ENCODE results near the gene FTCD. TPM values are rescaled to one million over a fixed set of nuclear protein-coding genes. Genes with fewer than 3 reads are reported as not detected.
"Not testable (repeated sequence)": the region's sequence is repeated elsewhere in the genome, so short reads cannot be mapped to it uniquely, and the experiment has no call there.

Gene FTCD
- total RNA-seq, 1 donor from 2014 or later, result not detected

DNA sequence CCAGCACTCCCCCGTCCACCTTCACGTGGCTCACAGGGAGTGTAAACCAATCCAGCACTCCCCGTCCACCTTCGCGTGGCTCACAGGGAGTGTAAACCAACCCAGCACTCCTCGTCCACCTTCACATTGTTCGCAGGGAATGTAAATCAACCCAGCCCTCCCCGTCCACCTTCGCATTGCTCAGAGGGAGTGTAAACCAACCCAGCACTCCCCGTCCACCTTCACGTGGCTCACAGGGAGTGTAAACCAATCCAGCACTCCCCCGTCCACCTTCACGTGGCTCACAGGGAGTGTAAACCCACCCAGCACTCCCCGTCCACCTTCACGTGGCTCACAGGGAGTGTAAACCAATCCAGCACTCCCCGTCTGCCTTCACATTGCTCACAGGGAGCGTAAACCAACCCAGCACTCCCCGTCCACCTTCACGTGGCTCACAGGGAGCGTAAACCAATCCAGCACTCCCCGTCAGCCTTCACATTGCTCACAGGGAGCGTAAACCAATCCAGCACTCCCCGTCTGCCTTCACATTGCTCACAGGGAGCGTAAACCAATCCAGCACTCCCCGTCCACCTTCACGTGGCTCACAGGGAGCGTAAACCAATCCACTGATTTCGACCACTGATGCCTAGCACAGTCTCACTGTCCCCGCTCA lies 14.9 kb downstream of the FTCD start:
- DNase-seq (ENCODE audit: low read depth in 2 of 2), result not testable (repeated sequence)

DNA sequence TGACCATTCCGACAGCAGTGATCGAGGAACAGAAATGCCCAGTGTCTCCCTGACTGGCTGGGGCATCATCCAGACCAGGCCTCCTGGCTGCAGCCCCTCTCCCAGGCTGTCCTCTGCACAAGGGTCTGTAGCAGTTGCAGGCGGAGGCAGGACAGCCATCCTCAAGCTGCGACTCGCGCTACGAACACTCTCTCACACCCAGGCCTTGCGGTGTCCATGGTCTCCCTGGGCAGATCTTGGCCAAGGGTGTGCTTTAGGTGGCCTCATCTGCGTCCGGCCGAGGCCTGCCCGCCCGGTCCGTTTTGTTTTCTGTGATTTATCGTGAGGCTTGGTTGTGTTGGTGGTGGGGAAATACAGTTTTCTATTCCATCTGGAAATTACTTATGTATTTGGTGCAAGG lies 15.7 kb downstream of the FTCD start:
- no peak for DNase-seq (ENCODE audit: low read depth in 2 of 2)

DNA sequence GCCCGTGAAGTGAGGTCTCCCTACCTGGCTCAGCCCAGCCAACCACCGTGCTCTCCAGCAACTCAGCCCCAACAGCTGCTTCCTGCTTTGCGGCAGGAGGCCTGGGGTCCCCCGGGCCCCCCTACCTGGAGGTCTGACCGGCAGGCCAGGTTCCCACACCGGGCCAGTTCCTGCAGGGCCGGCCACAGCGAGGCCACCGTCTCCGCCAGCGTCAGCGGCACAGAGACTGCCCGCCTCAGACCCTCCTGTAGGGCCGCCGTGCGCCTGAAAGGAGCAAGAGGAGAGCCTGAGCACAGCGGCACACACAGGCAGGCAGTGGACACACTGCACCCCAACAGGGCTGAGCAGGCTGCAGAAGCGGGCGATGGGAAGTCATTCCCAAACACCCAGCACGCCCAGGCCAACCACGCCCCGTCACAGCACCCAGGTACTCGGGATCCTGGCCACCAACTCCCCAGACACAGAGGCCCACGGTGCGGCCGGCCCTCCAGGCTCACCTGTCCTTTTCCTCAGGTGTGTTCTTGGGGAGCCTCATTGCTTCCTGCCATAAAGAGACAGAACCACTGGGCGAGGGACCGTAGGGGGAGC lies 16.9 kb downstream of the FTCD start:
- no peak for DNase-seq (ENCODE audit: low read depth in 2 of 2)

DNA sequence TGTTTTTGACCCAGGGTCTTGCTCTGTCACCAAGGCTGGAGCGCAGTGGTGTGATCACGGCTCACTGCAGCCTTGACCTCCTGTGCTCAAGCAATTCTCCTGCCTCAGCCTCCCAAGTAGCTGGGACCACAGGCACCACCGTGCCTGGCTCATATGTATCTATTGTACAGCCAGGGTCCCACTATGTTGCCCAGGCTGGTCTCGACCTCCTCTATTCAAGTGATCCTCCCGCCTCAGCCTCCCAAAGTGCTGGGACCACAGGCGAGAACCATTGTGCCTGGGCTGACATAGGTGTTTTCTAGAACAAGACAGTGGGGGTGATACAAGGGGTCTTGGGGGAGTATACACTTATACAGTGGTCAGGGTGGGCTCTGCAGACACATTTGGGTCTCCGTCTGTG lies 17.5 kb downstream of the FTCD start:
- DNase-seq (ENCODE audit: low read depth in 2 of 2), result no peak

DNA sequence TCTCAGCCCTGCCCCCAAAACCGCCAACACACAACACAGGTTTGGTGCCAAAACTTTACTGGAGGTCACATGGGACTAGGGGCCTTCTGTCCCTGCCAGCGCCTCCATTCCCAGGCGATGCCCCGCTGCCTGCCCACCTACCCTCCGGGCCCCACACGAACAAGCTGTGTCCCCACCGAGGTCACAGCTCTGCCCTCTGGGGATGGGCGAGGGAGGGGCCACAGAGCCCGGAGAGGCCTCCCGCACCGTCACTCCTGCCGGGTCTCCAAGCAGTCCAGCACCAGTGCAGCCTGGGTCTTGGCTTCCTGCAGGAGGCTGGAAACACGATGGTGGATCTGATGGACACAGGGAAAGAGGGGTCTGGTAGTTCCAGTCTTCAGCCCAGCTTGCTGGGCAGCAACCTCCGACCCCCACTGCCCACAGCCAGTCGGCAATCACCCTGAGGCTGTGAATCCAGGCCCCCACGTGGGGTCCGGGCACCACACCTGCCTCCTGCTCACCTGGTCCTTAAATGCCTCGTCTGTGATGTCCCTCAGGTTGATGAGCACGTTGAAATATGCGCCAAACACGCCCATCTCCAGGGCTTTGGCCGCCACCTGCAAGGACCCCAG lies 18.5 kb downstream of the FTCD start:
- no peak for DNase-seq (ENCODE audit: low read depth in 2 of 2)

DNA sequence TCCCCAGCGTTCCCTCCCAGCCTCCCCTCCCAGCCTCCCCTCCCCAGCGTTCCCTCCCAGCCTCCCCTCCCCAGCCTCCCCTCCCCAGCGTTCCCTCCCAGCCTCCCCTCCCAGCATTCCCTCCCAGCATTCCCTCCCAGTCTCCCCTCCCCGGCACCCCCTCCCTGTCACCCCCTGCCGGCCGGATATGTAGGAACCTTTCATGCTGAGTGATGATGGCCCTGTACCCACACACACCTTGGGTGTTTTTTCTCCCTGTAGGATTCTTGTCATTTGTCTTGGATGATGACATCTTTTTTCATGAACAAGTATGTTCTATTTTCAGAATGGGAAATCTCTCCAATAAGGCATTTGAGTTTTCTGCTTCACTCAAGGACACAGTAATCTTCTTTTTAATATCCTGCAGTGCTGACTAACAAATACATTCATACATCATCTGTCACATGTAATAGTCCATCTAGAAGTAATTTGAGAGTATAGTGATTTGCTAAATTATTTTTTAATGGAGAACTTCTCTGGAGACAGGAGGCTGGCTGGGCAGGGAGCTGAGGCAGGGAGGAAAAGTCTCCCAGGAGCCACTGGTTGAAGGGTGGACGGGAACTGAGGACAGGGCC lies 19.5 kb downstream of the FTCD start:
- no peak for DNase-seq (ENCODE audit: low read depth in 2 of 2)

DNA sequence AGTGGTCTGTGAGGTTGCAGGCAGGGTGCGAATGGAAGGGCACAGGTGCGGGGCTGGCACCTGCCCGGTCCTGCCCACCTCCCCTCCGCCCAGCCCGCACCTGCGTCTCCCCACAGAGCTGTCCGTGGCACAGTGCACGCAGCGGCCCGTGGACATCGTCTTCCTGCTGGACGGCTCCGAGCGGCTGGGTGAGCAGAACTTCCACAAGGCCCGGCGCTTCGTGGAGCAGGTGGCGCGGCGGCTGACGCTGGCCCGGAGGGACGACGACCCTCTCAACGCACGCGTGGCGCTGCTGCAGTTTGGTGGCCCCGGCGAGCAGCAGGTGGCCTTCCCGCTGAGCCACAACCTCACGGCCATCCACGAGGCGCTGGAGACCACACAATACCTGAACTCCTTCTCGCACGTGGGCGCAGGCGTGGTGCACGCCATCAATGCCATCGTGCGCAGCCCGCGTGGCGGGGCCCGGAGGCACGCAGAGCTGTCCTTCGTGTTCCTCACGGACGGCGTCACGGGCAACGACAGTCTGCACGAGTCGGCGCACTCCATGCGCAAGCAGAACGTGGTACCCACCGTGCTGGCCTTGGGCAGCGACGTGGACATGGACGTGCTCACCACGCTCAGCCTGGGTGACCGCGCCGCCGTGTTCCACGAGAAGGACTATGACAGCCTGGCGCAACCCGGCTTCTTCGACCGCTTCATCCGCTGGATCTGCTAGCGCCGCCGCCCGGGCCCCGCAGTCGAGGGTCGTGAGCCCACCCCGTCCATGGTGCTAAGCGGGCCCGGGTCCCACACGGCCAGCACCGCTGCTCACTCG lies 23.3 kb downstream of the FTCD start:
- no peak for DNase-seq (ENCODE audit: low read depth in 2 of 2)

DNA sequence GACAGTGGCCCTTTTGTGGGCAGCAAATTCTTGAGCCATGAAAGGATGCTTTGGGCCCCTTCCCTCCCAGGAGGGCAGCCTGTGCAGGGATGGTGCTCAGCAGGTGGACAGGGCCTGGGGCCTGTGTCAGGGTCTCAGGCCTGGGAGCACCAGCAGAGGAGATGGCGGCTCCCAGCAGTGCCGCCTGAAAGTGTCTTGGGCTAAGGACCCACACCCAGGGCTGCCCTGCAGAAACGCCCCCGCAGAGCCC lies 23.9 kb downstream of the FTCD start:
- no peak for DNase-seq (ENCODE audit: low read depth in 2 of 2)

DNA sequence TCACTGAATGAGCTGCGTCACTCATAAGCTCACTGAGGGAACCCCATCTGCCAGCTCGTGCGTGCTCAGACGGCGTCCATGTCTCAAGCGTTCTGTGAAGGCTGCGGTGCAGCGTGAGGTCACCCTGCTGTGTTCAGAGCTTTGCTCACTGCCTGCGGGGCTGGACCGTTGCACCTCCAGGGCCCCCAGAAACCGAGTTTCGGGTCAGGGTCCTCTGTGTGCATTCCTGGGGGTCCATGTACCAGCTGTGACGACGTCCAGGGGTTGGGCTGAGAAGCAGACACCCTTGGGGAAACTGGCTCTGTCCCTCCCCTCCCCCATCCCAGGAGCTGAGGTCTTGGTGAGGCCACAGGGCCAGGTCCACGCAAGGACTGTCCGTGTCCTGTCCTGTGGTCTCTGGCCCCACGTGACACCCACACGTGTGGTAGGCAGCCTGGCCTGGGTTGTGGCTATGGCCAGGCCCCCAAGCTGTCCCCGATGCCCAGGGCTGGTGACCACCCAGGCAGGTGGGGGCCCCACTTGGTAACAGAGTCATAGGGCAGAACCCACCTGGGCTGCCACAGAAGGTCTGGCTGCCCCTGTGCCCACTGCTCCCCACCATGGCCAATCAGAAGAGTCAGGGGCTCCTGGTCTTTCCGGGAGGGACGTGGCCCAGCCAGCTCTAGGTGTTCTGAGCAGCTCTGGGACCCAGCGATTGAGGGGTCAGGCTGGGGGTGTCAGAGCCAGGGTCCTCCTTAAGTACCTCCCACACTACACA lies 24.4 kb downstream of the FTCD start:
- no peak for DNase-seq (ENCODE audit: low read depth in 2 of 2)

DNA sequence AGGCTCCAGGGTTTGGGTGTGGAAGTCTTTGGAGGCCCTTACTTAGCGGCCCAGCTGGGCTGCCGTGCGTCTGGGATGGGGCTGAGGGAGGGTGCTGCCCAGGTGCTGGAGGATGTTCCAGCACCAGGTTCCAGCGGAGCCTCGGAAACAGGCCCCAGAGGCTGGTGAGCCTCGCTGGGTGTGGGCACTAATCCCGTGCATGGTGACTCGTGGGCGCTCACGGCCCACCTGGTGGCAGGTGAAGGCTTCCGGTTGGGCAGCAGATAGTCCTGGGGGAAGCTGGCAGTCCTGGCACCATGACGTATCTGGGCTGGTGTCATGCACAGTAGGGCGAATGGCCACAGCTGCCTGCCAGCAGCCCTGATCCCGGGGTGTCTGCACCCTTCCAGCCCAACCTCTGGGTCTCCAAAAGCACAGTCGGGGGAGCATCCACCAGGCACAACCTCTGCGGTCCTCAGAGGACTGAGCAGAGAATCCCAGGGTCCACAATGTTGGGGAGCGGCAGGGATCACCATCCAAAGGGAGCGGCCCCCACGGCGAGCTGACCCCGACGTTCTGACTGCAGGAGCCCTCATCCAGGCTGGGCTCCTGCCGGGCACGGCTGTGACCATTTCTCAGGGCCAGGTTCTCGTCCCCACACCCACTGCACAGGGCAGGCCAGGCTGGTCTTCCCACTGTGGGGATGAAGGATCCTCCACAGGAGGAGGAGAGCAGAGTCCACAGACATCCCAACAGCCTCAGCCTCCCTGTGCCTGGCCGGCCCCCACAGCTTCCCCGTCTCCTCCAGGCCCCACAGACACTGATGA lies 25.3 kb downstream of the FTCD start:
- DNase-seq (ENCODE audit: low read depth in 2 of 2), result no peak

DNA sequence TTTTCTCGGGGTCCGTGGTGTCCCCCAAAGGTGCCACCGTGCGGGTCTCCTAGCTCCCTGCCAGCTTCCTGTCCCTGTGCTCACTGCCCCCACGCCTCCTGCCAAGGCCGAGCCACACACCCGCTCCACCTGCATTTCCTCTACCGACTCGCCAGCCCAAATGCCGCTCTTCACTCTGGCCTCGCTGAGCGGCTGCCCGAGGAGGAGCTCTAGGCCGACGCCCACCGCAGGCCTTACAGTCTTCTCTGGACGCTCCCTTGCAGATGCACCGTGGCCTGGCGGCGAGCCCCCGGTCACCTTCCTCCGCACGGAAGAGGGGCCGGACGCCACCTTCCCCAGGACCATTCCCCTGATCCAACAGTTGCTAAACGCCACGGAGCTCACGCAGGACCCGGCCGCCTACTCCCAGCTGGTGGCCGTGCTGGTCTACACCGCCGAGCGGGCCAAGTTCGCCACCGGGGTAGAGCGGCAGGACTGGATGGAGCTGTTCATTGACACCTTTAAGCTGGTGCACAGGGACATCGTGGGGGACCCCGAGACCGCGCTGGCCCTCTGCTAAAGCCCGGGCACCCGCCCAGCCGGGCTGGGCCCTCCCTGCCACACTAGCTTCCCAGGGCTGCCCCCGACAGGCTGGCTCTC lies 26.3 kb downstream of the FTCD start:
- no peak for DNase-seq (ENCODE audit: low read depth in 2 of 2)

DNA sequence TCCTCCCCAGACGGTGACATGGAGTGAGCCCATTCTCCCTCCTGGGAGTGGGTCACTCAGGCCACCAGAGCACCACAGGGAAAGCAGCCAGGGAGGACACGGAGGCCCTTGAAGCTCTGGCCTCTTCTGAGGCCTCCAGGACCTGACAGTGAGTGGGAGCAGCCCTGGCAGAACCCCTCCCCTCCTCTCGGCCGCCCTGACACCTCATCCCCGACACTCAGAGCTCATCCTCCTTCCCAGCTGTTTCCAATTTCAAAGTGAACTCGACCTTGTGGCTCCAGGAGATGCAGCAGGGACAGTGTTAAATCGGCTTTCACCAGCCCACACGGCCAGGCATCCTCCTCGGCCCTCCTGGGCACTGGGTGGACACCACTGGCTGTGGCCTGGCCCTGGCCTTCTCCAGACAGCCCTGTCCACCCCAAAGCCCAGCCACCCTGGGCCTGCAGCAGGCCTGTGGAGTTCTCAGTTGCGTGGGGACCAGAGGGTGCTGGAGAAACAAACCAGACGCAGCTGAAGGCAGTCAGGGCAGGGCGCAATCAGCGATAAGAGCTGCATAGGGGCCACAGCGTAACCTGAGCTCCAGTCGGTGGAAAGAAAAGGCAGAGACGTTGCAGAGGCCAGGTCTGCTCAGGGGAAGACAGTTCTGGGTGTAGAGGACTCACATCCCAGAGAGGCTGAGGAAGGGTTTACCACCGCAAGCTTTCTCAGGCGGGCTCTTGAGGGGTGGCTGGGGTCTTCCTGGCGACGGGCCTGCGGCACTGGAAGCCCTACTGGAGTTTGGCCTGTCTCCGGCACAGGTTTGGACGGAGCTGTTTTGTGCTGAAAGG lies 27.1 kb downstream of the FTCD start:
- no peak for DNase-seq (ENCODE audit: low read depth in 2 of 2)

DNA sequence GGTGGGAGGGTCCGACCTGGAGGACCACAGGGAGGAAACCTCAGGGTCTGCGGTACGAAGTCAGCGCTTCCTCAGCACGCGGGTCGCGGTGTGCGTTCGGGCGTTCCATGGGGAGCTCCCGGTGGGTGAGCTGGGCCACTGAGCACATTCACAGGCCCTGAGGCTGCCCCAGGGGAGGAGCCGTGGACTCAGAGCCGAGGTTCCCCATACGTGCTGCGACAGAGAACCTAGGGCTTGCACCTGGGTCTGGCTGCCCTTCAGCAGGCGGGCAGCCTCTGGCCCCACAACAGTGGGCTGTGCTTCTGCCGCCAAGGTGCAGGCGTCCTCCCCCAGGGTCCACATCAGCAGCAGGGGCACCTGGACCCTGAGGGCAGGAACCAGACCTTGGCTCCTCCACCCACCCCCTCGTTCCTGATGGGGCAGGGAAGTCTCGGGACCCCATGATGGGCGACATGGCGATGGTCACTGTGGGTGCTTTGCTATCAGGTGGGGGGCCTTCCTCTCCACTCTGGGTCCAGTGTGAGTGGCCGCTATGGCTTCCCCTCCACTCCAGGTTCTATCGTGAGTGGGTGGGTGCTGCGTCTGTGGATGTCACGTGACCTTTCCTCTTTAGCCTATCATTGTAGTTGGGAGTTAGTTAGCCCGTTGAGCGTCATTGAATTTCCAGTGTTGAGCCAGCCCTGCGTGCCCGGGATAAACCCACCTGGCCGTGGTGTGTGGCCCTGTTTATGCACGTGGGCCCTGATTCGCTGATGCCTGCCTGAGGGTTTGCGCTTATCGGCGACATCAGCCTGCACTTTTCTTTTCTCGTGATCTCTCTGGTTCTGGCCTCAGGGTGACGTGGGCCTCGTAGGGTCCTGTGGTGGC lies 27.9 kb downstream of the FTCD start:
- no peak for DNase-seq (ENCODE audit: low read depth in 2 of 2)

DNA sequence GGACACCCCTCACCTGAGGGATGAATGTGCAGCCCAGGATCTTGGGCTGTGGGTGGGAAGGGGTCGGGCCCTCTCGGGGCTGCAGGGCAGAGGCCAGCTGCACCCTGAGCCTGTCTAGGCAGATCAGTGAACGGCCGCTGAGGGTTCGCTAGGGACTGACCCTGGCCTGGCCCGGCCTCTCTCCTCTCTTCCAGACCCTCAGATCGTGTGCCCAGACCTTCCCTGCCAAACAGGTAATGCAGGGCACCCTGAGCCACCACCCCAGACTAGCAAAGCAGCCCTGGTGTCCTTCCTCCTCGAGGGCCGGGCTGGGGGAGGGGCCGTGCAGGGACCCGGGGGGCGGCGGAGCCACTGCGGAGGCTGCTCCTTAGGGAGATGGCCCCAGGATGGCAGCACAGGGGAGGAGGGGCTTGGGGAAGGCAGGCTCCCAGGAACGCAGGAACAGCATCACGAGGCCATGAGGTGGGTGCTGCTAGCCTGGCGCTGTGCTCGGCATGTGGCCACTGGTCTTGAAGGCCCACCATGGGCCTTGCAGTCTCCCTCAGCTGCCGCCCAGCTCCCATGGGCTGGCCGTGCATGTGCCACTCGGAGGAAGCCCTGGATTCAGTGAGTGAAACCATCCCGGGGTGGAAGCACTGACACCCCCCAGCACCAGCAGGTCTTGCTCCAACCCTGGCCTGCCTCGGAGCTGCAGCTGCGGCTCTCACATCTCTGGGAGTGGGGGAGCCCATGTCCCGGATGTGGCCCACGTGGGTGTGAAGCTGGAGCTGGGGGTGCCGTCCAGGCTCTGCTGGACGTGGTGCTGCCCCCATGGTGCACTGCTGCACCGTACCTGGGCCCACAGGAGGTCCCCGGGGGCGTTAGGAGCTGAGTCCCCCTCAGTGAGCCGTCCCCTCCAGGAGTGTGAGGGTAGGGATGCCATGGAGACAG lies 28.8 kb downstream of the FTCD start:
- DNase-seq (ENCODE audit: low read depth in 2 of 2), result no peak

DNA sequence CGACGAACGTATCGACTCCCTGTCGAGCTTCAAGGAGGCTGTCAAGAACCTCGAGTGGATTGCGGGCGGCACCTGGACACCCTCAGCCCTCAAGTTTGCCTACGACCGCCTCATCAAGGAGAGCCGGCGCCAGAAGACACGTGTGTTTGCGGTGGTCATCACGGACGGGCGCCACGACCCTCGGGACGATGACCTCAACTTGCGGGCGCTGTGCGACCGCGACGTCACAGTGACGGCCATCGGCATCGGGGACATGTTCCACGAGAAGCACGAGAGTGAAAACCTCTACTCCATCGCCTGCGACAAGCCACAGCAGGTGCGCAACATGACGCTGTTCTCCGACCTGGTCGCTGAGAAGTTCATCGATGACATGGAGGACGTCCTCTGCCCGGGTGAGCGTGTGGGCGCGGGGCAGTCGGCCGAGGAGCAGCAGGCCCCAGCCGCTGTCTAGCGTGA lies 29.5 kb downstream of the FTCD start:
- no peak for DNase-seq (ENCODE audit: low read depth in 2 of 2)

DNA sequence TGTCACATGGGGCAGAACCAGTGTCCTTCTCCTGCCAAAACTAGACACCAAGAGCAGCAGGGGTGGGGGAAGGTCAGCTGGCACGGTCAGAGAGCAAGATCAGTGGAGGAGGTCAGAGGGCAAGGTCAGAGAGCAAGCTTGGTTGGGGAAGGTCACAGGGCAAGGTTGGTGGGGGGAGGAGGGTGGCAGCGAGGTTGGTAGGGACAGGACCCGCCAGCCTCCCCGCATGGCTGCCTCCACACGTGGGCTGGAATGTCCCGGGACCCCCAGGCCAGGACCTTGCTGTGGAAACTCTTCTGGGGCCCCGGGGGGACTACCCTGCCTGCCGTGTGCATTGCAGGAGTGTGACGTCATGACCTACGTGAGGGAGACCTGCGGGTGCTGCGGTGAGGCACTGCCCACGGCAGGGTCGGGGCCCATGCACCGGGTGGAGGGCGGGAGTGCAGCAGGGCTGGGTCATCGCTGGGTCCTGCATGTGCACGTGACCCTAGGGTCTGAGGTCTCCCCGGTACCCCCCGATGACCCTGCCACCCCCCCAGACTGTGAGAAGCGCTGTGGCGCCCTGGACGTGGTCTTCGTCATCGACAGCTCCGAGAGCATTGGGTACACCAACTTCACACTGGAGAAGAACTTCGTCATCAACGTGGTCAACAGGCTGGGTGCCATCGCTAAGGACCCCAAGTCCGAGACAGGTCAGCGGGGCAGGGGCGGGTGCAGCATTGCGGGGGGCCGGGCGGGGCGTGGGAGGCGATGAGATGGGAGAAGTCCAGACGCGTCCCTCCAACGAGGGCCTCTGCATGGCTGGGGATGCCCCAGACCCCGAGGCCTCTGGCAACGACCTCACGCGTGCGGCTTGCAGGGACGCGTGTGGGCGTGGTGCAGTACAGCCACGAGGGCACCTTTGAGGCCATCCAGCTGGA lies 30.2 kb downstream of the FTCD start:
- no peak for DNase-seq (ENCODE audit: low read depth in 2 of 2)

All from lung microvascular endothelial cell (primary cell).